HG03135 (cell line): Measurements from ENCODE around the gene SYNE1.
"Not testable (repeated sequence)": the region's sequence is repeated elsewhere in the genome, so short reads cannot be mapped to it uniquely, and the experiment has no call there.

ENCODE experiments used
- ATAC-seq: cut with Tn5 transposase; IDR thresholded peaks from one replicate; pipeline ENCODE4 v1.9.1; 2021; ENCODE audit warnings: mild to moderate bottlenecking, moderate library complexity; ENCODE audit not compliant: unreplicated experiment

SYNE1 gene

DNA sequence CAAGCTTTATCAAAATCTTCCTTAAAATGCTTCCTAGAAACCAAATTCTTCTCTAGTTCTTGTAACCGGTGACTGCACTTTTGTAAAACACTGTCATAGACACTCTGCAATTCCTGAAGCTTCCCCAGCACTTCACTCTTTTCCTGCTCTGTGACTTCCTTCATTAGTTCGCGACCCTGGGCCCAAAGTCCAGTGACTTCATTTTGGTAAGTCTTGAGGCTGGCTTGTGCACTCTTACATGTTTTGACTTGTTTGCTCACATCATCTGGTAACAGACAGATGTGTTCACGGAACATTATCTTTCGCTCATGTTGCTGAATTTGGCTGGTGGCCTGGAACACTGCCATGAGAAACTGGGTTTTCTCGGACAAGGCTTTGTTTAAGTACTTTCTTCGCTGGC, 306.2 kb downstream of the SYNE1 start:
- ATAC-seq: no peak

DNA sequence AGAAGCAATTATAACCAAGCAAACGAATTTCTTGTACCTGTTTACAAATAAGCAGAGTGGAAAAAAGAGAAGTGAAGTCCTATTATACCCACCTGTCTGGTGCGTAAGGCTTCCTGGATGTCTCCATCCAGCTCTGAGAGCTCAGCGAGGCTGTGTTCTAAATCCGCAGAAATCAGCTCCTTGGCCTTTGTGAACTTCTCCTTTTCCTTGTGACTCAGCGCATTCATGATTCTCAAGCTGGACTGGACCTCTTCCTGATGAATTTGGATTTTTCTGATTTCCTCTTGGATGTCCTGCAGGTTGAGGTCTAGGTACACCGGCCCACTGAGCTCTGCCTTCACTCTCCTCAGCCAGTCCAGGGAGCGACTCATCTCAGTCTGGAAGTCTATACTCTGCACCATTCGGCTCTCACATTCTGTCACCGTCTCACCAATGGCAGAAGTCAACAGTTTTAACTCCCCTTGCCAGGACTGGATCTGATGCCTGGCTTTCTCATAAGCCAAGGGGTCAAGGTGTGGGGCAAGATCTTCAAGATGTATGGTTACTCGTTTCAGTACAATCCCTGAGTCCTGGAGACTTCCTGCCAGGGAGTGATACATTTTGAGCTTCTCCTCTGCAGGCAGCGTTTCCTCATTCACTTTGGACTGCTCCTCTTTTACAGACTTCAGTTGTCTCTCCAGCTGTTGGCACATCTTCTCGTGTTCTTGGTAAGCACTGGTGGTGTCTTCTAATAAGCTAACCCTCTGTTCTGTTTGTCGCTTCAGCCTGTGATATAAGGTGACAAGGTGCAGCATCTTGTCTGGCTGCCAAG, 307.3 kb downstream of the SYNE1 start:
- ATAC-seq: no peak

DNA sequence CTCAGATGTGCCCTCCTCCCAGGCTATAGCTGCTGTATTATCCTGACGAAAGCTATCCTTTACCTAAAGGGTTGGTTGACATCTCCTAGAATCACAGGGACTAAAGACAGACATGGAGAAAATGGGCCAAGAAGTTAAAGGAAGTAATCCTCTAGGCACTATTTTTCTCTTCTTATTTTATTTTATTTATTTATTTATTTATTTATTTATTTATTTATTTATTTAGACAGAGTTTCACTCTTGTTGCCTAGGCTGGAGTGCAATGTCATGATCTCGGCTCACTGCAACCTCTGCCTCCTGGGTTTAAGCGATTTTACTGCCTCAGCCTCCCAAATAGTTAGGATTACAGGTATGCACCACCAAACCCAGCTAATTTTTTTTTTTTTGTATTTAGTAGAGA, 309.0 kb downstream of the SYNE1 start:
- not testable (repeated sequence) for ATAC-seq

DNA sequence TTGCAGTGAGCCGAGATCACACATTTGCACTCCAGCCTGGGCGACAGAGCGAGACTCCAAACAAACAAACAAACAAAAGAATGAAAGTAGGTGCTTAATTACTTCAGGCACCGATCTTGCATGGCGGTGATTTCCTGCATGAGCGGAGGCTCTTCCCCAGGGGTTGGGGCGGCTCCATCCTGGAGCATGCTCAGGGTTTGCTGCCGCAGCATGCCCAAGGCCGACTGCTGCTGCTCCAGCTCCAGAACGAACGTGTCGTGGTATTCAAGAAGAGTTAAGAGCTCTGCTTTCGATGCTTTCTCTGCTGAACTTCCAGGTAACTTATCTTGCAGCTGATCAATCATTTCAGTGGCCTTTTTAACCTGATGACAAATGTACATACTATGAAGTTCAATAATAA, 313.8 kb downstream of the SYNE1 start:
- ATAC-seq: no peak

GRCh38 chr6:152318278-152318677, 318.9 kb downstream of the SYNE1 start:
- no peak for ATAC-seq

DNA sequence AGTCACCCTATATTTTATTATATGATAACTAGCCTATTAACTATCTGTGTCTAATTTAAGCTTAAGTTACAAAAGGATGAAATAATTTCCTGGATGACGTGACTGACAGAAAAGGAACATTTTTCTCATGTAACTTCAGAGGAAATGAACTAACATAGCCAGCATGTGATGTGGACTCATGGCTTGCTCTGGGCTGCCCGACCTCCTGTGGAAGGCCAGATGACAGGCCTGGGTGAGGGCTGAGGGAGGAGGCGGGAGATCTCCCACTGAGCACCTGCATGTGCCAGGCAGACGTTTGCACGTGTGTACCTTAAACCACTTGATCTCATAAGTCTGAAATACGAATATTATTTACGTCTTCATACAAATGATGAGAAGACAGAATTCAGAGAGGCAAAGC, 321.1 kb downstream of the SYNE1 start:
- no peak for ATAC-seq

DNA sequence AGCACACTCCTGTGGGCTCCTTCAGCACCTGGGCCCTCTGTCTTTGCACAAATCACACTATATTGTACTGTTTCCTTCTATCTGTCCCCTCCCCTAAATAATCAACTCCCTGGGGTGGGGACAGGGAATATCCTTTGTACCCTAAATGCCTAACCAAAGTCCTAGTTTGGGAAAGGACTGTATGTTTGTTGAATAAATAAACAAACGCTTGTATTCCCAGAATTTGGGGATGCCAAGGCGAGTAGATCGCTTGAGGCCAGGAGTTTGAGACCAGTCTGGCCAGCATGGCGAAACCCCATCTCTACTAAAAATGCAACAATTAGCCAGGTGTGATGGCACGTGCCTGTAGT, 322.7 kb downstream of the SYNE1 start:
- no peak for ATAC-seq

- ATAC-seq: no peak
These were observed 323.4 kb downstream of the SYNE1 start for GRCh38 chr6:152313542-152314482.

DNA sequence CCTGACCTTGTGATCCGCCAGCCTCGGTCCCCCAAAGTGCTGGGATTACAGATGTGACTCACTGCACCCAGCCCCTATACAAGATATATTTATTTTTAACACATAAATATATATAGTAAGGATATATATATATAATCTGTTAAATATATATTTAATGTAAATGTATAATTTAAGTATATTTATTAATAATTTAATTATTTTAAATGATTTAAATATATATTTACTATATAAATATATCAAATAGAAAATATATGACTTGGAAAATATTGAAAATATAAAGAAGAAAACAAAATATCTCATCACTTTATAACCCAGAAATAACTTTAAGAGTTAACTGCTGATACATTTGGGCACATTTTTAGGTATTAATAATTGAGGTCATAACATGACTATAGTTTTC, 324.7 kb downstream of the SYNE1 start:
- ATAC-seq: no peak

DNA sequence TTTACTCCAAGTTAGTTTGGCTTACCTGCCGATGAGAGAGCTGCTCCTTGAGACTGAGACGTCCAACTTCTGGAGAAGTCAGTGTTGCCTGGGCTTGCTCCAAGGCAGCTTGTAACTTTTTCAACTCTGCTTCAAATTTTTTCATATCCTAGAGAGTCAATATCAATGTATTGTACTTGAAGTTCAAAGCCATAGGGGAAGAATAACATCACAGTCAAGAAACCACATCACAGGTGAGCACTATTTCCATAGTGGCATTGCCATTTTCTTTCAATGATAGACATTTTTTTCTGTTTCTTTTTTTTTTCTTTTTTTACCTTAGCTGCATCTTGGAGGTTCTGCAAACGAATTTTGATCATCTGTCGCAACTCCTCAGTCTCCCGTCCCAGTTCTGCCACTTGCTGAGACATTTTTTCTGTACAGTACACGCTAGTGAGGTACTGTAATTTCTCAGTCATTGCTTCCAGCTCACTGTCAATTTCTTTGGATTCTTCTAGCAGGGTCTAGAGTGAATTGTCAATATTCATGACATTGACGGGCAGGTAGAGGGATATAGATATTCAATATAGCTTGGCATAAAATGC, 326.7 kb downstream of the SYNE1 start:
- no peak for ATAC-seq

GRCh38 chr6:152309648-152310047, 327.5 kb downstream of the SYNE1 start:
- no peak for ATAC-seq

DNA sequence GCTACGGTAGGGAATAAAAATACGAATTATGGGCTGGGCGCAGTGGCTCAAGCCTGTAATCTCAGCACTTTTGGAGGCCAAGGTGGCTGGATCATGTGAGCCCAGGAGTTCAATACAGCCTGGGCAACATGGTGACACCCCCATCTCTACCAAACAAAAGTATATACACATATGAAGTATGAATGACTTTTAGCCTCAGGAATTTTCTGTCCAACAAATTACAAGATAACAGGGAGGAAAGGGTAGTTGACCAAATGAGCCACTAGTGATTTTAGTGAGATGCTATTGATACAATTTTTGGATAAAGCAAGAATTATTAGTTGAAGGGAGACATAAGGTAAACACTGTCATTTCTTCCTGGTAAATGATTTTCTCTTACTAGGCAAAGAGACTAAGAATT, 328.2 kb downstream of the SYNE1 start:
- ATAC-seq: no peak

GRCh38 chr6:152308306-152308705, 328.9 kb downstream of the SYNE1 start:
- no peak for ATAC-seq

DNA sequence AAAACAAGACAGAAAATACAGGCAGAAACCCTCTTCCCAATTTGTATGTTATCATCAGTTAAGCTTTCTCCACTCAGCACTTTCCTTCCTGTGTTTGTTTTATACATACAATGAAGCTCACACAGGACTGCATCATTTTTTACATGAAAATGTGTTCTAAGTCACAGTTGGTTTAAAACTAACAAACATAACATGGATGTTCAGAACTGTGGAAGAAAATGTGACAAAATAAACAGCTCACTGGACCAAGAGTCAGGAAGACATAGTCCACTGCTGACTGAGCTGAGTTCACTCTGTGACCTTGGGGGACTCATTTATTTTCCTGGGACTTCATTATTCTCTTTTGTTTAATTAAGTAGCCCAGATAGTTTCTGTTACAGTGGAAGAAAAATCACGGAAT, 331.5 kb downstream of the SYNE1 start:
- no peak for ATAC-seq

GRCh38 chr6:152301765-152302568, 335.2 kb downstream of the SYNE1 start:
- peak; percentile 94 for ATAC-seq

- ATAC-seq: peak; percentile 42
These were observed 336.0 kb downstream of the SYNE1 start for GRCh38 chr6:152301021-152301764.

GRCh38 chr6:152300517-152300916, 336.6 kb downstream of the SYNE1 start:
- no peak for ATAC-seq

GRCh38 chr6:152298848-152299735, 338.1 kb downstream of the SYNE1 start:
- ATAC-seq: no peak

DNA sequence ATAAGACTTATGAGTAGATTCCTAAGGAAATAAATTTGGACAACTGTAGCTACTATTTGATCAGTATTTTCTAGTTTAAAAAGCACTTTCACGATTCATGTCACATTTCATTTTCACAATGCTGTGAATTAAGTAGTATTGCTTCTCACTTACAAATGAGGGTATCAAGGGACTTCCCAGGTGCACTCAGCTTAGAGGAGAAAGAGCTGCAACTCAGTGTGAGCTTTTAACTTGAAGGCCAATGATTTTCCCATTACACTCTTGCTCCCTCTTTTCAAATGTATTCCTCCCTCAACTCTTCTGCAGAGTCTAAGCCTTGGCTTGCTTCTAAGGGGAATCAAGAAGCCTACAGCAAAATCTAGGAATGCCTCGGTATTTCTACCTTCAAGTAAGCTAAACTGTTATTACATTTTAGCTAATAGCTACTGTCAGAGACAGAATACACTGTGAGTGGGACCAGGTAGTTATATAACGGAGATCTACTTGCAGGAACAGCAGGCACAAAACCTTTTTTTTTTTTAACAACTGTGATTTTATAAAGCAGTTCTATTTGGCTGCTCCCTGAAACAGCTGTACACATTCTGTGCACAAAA, 339.0 kb downstream of the SYNE1 start:
- ATAC-seq: no peak
